HG03135 (cell line): ENCODE results near the gene PARPBP.
"Not testable (repeated sequence)": the region's sequence is repeated elsewhere in the genome, so short reads cannot be mapped to it uniquely, and the experiment has no call there.

Experiments
- ATAC-seq: cut with Tn5 transposase; IDR thresholded peaks from one replicate; pipeline ENCODE4 v1.9.1; 2021; ENCODE audit warnings: mild to moderate bottlenecking, moderate library complexity; ENCODE audit not compliant: unreplicated experiment

PARPBP gene

DNA sequence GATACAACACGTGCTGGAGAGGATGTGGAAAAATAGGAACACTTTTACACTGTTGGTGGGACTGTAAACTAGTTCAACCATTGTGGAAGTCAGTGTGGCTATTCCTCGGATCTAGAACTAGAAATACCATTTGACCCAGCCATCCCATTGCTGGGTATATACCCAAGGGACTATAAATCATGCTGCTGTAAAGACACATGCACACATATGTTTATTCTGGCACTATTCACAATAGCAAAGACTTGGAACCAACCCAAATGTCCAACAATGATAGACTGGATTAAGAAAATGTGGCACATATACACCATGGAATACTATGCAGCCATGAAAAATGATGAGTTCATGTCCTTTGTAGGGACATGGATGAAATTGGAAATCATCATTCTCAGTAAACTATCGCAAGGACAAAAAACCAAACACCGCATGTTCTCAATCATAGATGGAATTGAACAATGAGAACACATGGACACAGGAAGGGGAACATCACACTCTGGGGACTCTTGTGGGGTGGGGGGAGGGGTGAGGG lies 27.1 kb downstream of the PARPBP start:
- ATAC-seq: not testable (repeated sequence)

DNA sequence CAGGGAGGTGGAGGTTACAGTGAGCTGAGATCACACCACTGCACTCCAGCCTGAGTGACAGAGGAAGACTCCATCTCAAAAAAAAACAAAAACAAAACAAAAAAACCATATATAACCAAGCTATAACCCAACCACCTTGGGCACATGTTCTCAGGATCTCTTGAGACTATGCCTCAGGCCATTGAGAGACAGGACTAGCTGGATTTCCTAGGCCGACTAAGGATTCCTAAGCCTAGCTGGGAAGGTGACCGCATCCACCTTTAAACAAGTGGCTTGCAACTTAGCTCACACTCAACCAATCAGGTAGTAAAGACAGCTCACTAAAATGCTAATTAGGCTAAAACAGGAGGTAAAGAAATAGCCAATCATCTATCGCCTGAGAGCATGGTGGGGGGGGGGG lies 35.2 kb downstream of the PARPBP start:
- not testable (repeated sequence) for ATAC-seq

DNA sequence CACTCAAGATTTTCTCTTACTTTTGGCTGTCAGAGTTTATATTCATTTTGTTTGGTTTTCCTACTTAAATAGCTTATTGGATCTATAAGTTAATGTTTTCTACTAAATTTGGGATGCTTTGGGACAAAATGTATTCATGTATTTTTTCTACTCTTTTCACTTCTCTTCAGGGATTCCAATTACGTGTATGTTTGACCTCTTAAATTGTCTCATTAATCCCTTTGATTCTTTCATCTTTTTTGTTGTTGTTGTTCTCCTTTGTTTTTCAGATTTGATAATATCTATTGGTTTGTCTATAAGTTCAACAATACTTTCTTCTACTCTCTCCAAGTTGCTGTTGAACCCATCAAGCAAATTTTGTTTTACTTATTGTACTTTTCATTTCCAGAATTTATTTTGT lies 43.4 kb downstream of the PARPBP start:
- no peak for ATAC-seq

DNA sequence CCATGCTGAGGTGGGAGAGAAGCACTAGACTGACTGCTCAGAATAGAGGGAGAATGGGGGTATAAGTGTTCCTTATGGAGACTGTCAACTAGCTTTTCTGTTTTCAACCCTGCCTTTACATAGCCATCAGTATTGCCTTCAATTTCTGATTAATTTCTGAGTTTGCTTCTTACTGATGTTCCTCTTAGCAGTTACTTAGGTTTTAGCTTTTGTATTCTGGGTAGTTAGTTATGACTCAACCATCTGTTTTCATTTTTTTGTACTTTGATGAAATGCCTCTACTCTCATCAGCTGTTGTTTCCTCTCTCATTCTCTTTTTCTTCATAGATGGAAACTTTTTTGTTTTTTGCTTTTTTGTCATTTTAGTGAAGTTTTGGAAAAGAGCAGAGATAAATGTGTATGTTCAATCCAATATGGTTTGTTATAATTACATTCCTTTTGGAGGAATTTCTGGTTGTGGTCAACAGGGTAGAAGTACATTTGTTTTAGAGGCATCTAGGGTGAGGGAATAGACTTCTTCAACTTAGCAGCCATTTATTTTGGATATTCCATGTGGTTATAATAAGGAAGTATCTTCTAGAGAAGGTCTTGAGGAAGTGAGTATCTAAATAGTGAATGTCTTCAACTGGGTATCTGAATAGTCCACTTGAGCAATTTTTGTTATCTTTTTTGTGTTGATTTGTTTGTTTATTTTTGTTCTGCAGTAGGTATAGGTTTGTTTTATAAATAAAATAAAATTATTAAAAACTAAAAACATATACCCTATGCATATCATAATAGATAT lies 48.0 kb downstream of the PARPBP start:
- ATAC-seq: no peak

DNA sequence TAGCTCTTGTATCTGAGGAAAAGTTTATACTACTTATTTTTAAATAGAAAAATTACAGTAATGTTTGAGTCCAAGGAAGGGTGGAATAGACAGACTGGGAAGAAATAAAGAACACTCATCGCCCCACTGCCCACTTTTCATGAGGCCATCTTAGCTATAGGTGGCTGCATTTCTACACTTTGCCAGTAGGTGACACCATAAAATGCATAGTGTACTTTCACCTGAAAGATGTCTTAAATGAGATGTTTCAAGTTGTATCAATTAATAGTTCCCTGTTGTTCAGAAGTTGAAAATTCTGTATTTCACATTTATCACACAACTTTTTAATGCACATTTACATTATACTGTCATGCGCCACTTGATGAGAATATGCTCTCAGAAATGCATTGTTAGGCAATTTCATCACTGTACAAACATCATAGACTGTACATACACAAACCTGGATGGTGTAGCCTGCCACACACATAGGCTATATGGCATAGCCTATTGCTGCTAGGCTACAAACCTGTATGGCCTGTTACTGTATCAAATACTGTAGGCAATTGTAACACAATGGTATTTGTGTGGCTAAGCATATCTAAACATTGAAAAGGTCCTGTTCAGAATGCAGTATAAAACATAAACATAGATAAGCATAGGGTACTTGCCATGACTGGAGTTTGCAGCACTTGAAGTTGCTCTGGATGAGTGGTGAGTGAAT lies 50.1 kb downstream of the PARPBP start:
- ATAC-seq: peak; percentile 67

DNA sequence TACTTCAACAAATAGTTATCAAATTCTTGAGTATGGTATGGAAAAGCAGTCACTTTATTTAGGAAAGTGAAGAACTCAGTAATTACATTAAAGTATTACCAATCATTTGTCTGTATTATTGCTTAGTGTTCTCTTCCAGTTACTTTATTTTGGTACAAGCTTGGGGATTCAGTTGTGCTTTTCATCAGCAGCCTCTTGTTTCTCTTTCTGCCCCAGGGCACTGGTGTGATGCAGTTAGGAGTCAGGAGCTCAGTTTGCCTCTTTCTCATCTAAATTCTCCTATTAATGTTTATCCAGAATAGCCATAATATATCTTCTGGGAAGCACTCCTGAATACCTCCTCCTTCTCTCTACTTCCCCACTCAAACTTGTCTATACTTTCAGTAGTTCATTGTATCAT lies 52.0 kb downstream of the PARPBP start:
- no peak for ATAC-seq

DNA sequence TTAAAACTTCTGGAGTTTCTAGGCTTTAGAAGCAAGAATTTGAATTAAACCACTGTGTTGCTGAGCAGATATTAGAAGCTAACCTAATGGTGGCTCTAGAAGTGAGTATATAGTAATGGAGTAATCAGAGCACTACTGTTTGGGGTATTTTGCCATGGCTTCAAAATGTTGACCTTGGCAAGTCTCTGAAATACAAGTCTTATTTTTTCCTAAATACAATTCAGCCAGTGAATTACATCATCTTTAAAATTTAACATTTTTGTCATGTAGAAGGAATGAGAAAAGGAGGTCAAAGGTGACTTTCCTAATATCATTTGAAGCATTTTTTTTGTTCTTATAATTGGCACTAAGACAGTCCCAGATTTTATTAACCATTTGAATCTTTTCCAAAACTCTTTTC lies 52.5 kb downstream of the PARPBP start:
- no peak for ATAC-seq

DNA sequence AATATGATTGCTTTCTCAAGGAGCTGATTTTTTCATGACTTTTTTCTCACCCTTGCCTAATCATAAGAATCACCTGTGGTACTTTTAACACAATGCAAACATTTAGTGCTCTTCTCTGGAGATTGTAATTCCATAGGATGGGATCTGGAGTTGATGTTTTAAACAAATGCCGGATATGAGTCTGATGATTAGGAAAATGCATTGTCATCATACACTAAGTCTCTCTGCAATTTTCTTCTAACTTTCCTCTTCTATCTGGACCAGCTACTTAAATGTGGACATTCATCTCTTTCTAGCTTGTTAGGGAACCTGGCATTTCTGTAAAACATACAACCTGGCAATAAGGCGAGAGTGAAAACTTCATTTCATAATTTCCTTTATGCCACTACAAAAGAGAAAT lies 54.1 kb downstream of the PARPBP start:
- ATAC-seq: no peak

DNA sequence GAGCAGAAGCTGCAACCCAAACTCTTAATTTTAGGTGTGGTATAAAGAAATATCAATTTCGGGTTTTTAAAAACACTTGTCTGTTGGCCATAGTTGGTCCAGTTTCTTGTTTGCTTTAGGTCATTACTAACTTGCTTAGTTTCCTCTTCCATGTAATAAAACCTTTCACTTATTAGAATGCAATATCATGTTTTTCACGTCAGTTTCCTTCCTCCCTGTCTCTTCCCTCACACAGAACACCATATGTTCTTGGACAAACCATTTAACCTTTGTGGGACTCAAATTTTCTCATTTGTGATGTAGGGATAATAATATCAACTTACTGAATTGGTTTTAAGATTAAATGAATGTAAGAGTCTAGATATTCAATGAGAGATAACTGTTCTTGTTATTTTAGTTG lies 54.8 kb downstream of the PARPBP start:
- no peak for ATAC-seq

DNA sequence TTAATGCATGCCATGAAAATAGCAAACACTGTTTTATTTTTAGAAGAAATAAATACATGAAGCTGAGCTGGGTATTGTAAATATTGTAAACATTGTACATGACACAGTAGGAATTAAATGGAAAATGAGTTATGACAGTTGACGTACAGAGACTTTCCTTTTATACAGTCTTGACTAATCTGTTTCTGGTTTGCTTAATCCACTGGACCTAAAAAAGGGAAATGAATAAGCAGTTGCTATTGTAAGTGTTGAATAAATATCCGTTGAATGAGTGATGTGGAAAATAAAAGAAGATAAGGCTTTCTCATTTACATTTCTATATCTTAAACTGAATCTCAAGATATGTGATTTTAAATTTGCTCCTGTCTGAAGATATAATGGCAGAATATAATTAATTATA lies 62.7 kb downstream of the PARPBP start:
- ATAC-seq: no peak

DNA sequence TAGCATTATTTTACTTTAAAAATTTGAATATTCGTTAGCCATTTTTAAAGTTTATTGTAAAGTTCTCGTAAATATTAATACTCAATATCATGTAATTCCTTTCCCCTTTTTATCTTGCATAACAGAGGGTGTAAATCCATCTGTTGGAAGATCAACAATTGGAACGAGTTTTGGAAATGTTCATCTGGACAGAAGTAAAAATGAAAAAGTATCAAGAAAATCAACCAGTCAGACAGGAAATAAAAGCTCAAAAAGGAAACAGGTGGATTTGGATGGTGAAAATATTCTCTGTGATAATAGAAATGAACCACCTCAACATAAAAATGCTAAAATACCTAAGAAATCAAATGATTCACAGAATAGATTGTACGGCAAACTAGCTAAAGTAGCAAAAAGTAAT lies 75.8 kb downstream of the PARPBP start:
- ATAC-seq: no peak

DNA sequence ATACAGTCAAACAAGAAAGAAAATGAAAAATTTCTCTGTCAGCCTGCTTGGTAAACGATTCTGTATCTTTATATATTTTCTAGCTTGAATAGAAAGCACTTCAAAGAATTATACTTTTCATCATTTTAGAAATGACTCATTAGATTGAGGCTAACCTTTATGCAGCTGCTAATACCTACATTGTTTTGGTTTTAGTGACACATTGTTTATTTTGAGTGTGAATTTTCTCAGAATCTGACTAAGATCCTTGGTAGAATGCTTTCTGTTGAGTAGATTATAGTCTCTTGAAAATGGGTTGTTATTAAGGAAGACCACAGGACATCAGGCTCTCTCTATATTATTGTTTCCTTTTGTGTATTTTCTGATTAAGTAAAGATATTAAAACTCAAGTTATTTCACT lies 77.8 kb downstream of the PARPBP start, which contains the start of gene PMCH:
PMCH (minus strand) TSS at position 45 of the 400 bp plus-strand sequence. CDS start 63 bp downstream, outside the sequence.
- ATAC-seq: no peak

DNA sequence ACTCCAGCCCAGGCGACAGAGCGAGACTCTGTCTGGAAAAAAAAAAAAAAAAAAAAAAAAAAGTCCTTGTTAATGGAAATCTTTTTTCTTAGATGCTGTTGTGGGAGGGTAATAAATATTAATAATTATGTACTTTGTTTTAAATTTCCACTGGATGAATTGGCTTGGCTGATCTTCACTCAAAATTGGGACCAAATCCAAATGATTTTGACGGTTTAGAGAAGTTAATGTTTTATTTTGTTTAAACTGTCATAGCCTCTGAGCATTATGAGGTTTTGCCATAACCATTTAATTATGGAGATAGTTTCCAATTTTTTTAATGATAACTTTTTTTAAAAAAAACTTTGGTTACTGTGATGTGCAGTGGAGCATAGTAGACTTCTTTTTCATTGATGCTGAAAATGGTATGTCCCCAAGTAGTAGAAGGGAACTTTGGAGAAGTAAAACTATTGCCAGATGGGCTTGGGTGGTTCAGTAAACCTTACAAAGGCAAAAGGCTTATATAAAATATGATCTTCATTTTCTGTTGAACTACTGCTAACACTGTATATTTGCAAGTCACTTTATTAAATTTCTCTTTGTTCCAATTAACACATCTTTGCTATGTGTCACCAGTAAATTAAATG lies 81.6 kb downstream of the PARPBP start:
- no peak for ATAC-seq

DNA sequence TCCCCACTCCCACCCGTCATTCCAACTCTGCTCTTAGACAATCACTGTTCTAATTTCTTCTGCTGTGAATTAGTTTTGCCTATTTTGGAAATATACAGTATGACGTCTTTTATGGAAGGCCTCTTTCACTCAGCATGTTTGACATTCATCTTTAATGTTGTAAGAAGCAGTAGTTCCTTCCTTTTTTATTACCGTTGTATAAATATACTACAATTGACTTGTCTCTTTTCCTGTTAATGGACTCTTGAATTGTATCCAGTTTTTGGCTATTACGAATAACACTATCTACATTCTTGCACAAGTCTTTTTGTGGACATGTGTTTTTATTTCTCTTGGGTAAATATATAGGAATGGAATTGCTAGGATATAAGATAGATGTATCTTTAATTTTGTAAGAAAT lies 82.6 kb downstream of the PARPBP start:
- no peak for ATAC-seq

DNA sequence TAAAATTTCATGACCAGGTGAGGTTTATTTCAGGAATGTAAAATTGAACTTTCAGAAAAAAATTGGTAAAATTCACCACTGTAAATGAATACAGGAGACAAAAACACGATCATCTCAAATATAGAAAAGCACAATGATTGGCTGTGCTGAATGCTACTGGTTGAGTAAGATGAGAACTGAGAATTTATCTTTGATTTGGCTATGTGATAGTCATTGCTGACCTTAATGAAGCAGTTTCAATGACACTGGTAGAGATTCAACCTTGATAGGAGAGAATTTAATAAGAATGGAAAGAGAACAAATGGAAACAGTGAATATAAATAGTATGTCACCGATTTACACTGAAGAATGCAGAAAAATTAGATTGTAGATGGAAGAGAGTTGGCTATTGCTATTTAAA lies 84.0 kb downstream of the PARPBP start:
- no peak for ATAC-seq

DNA sequence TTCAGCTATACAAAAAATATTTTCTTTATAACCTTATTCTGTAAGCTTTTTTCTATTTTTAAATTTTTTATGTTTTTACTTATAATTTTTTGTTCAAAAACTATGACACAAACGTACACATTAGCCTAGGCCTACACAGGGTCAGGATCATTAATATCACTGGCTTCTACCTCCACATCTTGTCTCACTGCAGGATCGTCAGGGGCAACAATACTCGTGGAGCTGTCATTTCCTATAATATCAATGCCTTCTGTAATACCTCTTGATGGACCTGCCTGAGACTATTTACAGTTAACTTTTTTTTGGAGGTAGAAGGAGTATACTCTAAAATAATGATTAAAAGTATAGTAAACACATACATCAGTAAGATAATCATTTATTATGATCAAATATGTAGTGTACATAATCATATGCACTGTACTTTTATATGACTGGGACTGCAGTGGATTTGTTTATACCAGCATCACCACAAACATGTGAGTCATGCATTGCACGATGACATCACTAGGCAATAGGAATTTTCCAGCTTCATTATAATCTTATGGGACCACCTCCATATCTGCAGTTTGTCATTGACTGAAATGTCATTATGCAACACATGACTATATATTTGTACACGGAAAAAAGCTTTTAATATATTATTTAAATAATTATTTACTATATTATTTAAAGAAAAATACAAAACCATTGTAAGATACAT lies 96.2 kb downstream of the PARPBP start:
- ATAC-seq: no peak

DNA sequence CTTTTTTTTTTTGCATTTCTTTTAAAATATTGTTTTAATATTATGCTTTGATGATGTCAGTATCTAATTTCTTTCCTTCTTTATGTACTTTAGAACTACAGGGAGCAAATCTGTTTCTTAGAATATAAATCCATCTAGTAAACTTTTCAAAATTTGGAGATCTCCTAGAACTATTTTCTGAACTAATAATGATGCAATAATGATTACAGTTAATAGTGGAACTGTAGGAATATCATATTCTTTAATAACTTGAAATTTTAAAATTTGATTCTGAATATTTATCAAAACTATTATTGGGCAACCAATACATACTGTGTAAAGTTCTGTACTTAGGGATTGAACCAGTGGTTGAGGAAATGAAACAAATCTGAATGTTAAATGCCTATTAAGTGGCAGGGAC lies 100.8 kb downstream of the PARPBP start:
- no peak for ATAC-seq

DNA sequence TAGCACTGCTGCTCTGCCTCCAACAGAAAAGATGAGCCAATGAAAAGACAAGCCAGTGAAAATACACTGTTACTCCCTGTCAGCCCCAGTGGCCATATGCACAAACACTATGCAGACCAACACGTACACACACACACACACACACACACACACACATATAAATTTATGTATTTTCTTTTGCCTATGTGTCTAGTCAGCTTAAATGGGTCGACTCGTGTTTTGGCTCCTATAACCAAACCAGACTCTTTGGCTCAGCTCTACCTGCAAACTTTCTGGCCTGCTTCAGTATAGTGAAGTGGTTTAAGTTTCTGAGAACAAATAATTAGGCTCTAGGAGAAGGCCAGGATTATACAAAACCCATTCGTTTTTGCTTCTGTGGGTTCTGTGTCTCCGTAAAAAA lies 108.0 kb downstream of the PARPBP start:
- ATAC-seq: no peak

DNA sequence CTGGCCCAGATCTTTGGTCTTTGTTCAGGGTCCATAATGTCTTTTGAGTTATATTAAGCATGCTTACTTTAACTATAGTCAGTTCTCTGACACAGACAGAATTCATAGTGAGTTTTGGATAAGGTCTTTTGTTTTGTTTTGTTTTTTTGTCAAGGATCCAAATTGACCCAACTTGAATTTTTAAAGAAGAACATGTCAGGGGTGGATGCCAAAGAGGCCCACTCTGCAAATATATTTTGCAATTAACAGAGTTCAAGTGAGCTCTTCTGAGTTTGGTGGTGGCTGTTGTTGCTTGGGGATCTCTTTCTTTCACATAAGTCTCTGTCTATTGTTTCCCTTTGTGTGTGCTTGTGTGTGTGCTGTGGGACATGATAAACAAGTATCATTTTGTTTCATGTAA lies 112.1 kb downstream of the PARPBP start:
- ATAC-seq: no peak

DNA sequence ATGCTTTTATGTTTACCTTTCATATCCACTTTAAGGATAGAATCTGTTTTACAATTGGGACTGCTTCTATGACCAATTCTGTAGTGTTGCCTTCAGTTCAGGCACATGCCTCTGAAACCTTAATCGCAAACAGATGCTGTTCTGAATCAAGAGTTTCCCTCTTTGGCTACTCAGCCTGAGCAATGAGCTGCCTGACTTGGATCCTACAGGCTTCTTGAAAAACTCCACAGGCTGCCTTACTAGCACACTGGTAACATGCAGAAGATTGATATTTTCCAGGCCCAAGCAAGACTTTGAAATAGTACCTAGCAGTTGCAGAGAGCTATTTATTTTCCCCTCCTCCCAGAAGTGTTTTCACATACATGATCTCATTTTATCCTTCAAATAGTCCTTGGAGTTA lies 112.5 kb downstream of the PARPBP start:
- ATAC-seq: no peak

DNA sequence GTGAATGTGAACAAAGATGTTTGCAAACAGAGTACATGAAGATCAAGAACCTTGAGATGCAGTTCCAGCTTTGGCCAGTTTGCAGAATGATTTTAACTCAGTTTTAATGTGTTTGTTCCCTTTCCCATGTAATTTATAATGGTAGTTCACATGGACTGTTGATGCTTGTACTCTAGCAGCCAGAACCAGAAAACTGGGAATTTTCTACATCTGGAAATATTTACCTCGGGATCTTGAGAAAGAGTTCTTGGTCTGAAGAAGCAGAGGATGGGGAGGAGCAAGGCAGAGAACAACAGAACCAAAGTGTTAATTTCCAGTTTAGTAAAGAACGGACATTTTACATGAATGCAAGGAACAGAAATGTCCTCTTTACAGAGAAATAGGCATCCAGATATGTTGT lies 114.6 kb downstream of the PARPBP start:
- ATAC-seq: no peak
